H9 (cell line): Measurements from ENCODE around the gene TMEM217. TPM values are rescaled to one million over a fixed set of nuclear protein-coding genes. Genes with fewer than 3 reads are reported as not detected.

Experiments used
- DNase-seq: peaks from one replicate; pipeline ENCODE4 v3.0.0-alpha.2; 2017
- H2AFZ ChIP-seq: one replicate; pipeline ENCODE4 v1.6.1; 2013; ENCODE audit warnings: mild to moderate bottlenecking, low read length, control low read depth, moderate library complexity
- H2AK5ac ChIP-seq: 2 replicates; pipeline ENCODE4 v1.6.1; 2013; ENCODE audit warnings: low read length, control low read depth, mixed read lengths; ENCODE audit not compliant: insufficient read length
- H2BK120ac ChIP-seq: one replicate; pipeline ENCODE4 v1.6.1; 2013; ENCODE audit warnings: low read depth, mild to moderate bottlenecking, low read length, control low read depth, inconsistent platforms; ENCODE audit not compliant: poor library complexity, severe bottlenecking
- H2BK12ac ChIP-seq: 2 replicates; pipeline ENCODE4 v1.6.1; 2013; ENCODE audit warnings: low read length, control low read depth, mixed read lengths, low read depth; ENCODE audit not compliant: insufficient read length
- H2BK15ac ChIP-seq: 2 replicates; pipeline ENCODE4 v1.6.1; 2013; ENCODE audit warnings: low read depth, low read length, control low read depth
- H2BK20ac ChIP-seq: one replicate; pipeline ENCODE4 v1.6.1; 2013; ENCODE audit warnings: low read depth, mild to moderate bottlenecking, low read length, control low read depth, inconsistent platforms; ENCODE audit not compliant: poor library complexity, severe bottlenecking
- H2BK5ac ChIP-seq: 2 replicates; pipeline ENCODE4 v1.6.1; 2013; ENCODE audit warnings: low read length, control low read depth, mixed read lengths; ENCODE audit not compliant: insufficient read length
- H3K14ac ChIP-seq: 2 replicates; pipeline ENCODE4 v1.6.1; 2013; ENCODE audit warnings: low read length, control low read depth; ENCODE audit not compliant: insufficient read depth
- H3K18ac ChIP-seq: 2 replicates; pipeline ENCODE4 v1.6.1; 2013; ENCODE audit warnings: low read depth, mild to moderate bottlenecking, mixed read lengths, low read length, control low read depth; ENCODE audit not compliant: insufficient read length
- H3K23ac ChIP-seq: 2 replicates; pipeline ENCODE4 v1.6.1; 2013; ENCODE audit warnings: low read length, control low read depth, mixed read lengths, low read depth; ENCODE audit not compliant: insufficient read length
- H3K23me2 ChIP-seq: 2 replicates; pipeline ENCODE4 v1.6.1; 2013; ENCODE audit warnings: low read depth, mild to moderate bottlenecking, mixed read lengths, low read length, control low read depth; ENCODE audit not compliant: insufficient read length, poor library complexity, severe bottlenecking
- H3K27ac ChIP-seq: 2 replicates; pipeline ENCODE4 v1.5.1; 2013; ENCODE audit warnings: low read length, control low read depth, mixed read lengths, low read depth; ENCODE audit not compliant: insufficient read length
- H3K27me3 ChIP-seq: 2 replicates; pipeline ENCODE4 v1.6.1; 2013; ENCODE audit warnings: low read length, control low read depth, inconsistent platforms; ENCODE audit not compliant: insufficient read depth
- H3K4ac ChIP-seq: 2 replicates; pipeline ENCODE4 v1.6.1; 2013; ENCODE audit warnings: low read depth, mild to moderate bottlenecking, control low read depth, inconsistent platforms, low read length, moderate library complexity
- H3K4me1 ChIP-seq: 2 replicates; pipeline ENCODE4 v1.6.1; 2013; ENCODE audit warnings: low read length, control low read depth, inconsistent platforms; ENCODE audit not compliant: insufficient read depth
- H3K4me2 ChIP-seq: 2 replicates; pipeline ENCODE4 v1.6.1; 2013; ENCODE audit warnings: low read length, control low read depth, mixed read lengths; ENCODE audit not compliant: insufficient read length, insufficient read depth
- H3K56ac ChIP-seq: 2 replicates; pipeline ENCODE4 v1.6.1; 2013; ENCODE audit warnings: low read depth, mild to moderate bottlenecking, mixed read lengths, low read length, control low read depth; ENCODE audit not compliant: insufficient read length
- H3K79me1 ChIP-seq: 2 replicates; pipeline ENCODE4 v1.6.1; 2013; ENCODE audit warnings: low read depth, mild to moderate bottlenecking, moderate library complexity, low read length, control low read depth, inconsistent platforms; ENCODE audit not compliant: insufficient read depth, poor library complexity, severe bottlenecking
- H3K79me2 ChIP-seq: 2 replicates; pipeline ENCODE4 v1.6.1; 2013; ENCODE audit warnings: low read length, control low read depth, inconsistent platforms; ENCODE audit not compliant: insufficient read depth
- H3K9ac ChIP-seq: 2 replicates; pipeline ENCODE4 v1.6.1; 2013; ENCODE audit warnings: low read length, control low read depth, mixed read lengths; ENCODE audit not compliant: insufficient read length; ENCODE audit errors: extremely low read depth
- H3K9me3 ChIP-seq: one replicate; pipeline ENCODE4 v1.6.1; 2013; ENCODE audit warnings: low read depth, low read length, inconsistent platforms; ENCODE audit not compliant: control insufficient read depth
- H3T11ph ChIP-seq: one replicate; pipeline ENCODE4 v1.6.1; 2013; ENCODE audit warnings: mild to moderate bottlenecking, low read length, control low read depth, inconsistent platforms
- H4K20me1 ChIP-seq: one replicate; pipeline ENCODE4 v1.6.1; 2013; ENCODE audit not compliant: control insufficient read depth, insufficient read length, insufficient read depth
- H4K5ac ChIP-seq: 2 replicates; pipeline ENCODE4 v1.6.1; 2013; ENCODE audit warnings: low read depth, mild to moderate bottlenecking, mixed read lengths, low read length, control low read depth; ENCODE audit not compliant: insufficient read length
- H4K8ac ChIP-seq: replicated peaks from 2 replicates; pipeline ENCODE4 v1.6.1; 2013; ENCODE audit warnings: low read length, control low read depth, mixed read lengths, low read depth; ENCODE audit not compliant: insufficient read length
- H4K91ac ChIP-seq: 2 replicates; pipeline ENCODE4 v1.6.1; 2013; ENCODE audit warnings: low read depth, mild to moderate bottlenecking, moderate library complexity, mixed read lengths, low read length, control low read depth; ENCODE audit not compliant: insufficient read length
- H3K27ac Mint-ChIP-seq, 3 experiments: 2 replicates in 2 of 3; 3 replicates in 1 of 3; pipeline ENCODE4 v1.8.0; 2020 to 2021; ENCODE audit warnings: mixed read lengths in 3 of 3, mild to moderate bottlenecking in 1 of 3, moderate library complexity in 1 of 3
- H3K27me3 Mint-ChIP-seq: 2 replicates; pipeline ENCODE4 v1.8.0; 2021; ENCODE audit warnings: low read depth, mild to moderate bottlenecking, moderate library complexity, mixed read lengths
- H3K36me3 Mint-ChIP-seq, 3 experiments: 2 replicates in 2 of 3; 3 replicates in 1 of 3; pipeline ENCODE4 v1.8.0; 2020 to 2021; ENCODE audit warnings: low read depth in 3 of 3, mixed read lengths in 3 of 3; ENCODE audit not compliant: insufficient read depth in 1 of 3
- H3K4me1 Mint-ChIP-seq, 2 experiments: 2 replicates each; pipeline ENCODE4 v1.8.0; 2020; ENCODE audit warnings: mixed read lengths in 2 of 2
- H3K4me3 Mint-ChIP-seq, 2 experiments: 2 replicates in 1 of 2; 3 replicates in 1 of 2; pipeline ENCODE4 v1.8.0; 2020 to 2021; ENCODE audit warnings: mild to moderate bottlenecking in 2 of 2, mixed read lengths in 2 of 2, moderate library complexity in 1 of 2
- H3K9me3 Mint-ChIP-seq, 2 experiments: 2 replicates in 1 of 2; 3 replicates in 1 of 2; pipeline ENCODE4 v1.8.0; 2020; ENCODE audit warnings: mild to moderate bottlenecking in 2 of 2, mixed read lengths in 2 of 2, moderate library complexity in 1 of 2
- CTCF ChIP-seq: fragments of 200-600 bp; sonication (generic); conservative IDR thresholded peaks from 3 replicates; pipeline ENCODE4 v1.8.0; 2021; ENCODE audit warnings: antibody characterized with exemption, mild to moderate bottlenecking
- WGBS: extraction: QIAGEN DNeasy Blood & Tissue Kit; methylation state at CpG from one replicate; pipeline ENCODE4 v1.1.7; 2013; ENCODE audit warnings: missing lambda C conversion rate, low lambda C conversion rate, mixed read lengths; ENCODE audit not compliant: insufficient read length; ENCODE audit errors: extremely low coverage; 5-methylcytosine and 5-hydroxymethylcytosine counted together
- total RNA-seq: library from RNA; stranded (reverse); gene quantifications from 2 replicates; pipeline ENCODE4 v1.2.1, GENCODE V29; 2021

Gene TMEM217
- total RNA-seq, 1 experiment from 2014 or later: 1.1 TPM

- WGBS: no CpG with 5 or more reads among the region's 4 CpGs
- Histone ChIP-seq H3K4me1 (no peaks in the 10 kb centered on the region), H3K79me1 (no peaks in the 10 kb centered on the region)
These were observed 95.2 kb downstream of the TMEM217 start for GRCh38 chr6:37162740-37163139.

More at GRCh38 chr6:37162740-37163139, 95.2 kb downstream of the TMEM217 start:
- no peak overlapping the region for H3K27ac ChIP-seq
- H3K27me3 ChIP-seq: no peaks in the 10 kb centered on the region
- H3K4me2 ChIP-seq: no peak overlapping the region
- no peak for DNase-seq
- Mint-ChIP-seq H3K4me1 (0 out of 4 replicates have a peak, but pooled peaks cover 0 to 4% of the 10 kb centered on the region in 2 experiments), H3K27ac (no peak overlapping the region), H3K4me3 (no peak overlapping the region), H3K27me3 (no peaks in the 10 kb centered on the region), H3K9me3 (no peaks in the 10 kb centered on the region; a peak in 1 of 5 replicates), H3K36me3 (no peaks in the 10 kb centered on the region)
- no peaks in the 10 kb centered on the region for H3K23me2 ChIP-seq
- no peak overlapping the region for H2BK120ac ChIP-seq
- H3K56ac ChIP-seq: no peak overlapping the region
- H3K9ac ChIP-seq: no peak overlapping the region
- no peak overlapping the region for H3K18ac ChIP-seq
- no peak overlapping the region for H2AFZ ChIP-seq
- TF ChIP-seq CTCF: no peak
- H2BK15ac ChIP-seq: no peak overlapping the region
- H2BK5ac ChIP-seq: no peak overlapping the region
- no peak overlapping the region for H4K5ac ChIP-seq
- no peak overlapping the region for H3T11ph ChIP-seq
- no peak overlapping the region for H3K23ac ChIP-seq
- H3K79me2 ChIP-seq: no peaks in the 10 kb centered on the region
- no peak overlapping the region for H2BK20ac ChIP-seq
- H3K14ac ChIP-seq: no peak overlapping the region
- H3K4ac ChIP-seq: no peak overlapping the region
- H4K91ac ChIP-seq: no peak overlapping the region
- no peak overlapping the region for H2AK5ac ChIP-seq
- no peaks in the 10 kb centered on the region for H4K20me1 ChIP-seq
- no peak overlapping the region for H2BK12ac ChIP-seq
- H4K8ac ChIP-seq: no peak overlapping the region
- no peaks in the 10 kb centered on the region for H3K9me3 ChIP-seq

Other genes with a start within 250 kb of the TMEM217 start
- 46.7 and 47.5 TPM in 2 replicates for gene PIM1, start 88.0 kb downstream of the TMEM217 start, total RNA-seq
- gene TBC1D22B, start 372 bp downstream of the TMEM217 start, total RNA-seq: 12.9 and 14.3 TPM in 2 replicates
- gene RNF8, start 95.8 kb upstream of the TMEM217 start, total RNA-seq: 34.5 and 34.7 TPM in 2 replicates
- 34.8 and 35.0 TPM in 2 replicates for gene CMTR1, start 175.1 kb upstream of the TMEM217 start, total RNA-seq
- gene CCDC167, start 241.7 kb upstream of the TMEM217 start, total RNA-seq: 28.0 and 31.9 TPM in 2 replicates